H1 (cell line): ENCODE measurements around the gene UBE2E3. TPM values are rescaled to one million over a fixed set of nuclear protein-coding genes. Genes with fewer than 3 reads are reported as not detected.

ENCODE experiments used
- CTCF ChIA-PET: fragments of 300-600 bp; sonication (Branson Sonifier 250); formaldehyde crosslinking; loops from one replicate; lab custom pipeline; 2021; ENCODE audit not compliant: partially characterized antibody; lab: Charles Lee
- POLR2A ChIA-PET: fragments of 300-600 bp; sonication (Branson Sonifier 250); formaldehyde crosslinking; loops from one replicate; lab custom pipeline; 2021; ENCODE audit warnings: inconsistent platforms; ENCODE audit not compliant: partially characterized antibody; lab: Charles Lee
- DNase-seq, 2 experiments: peaks; one replicate each; pipeline versions ENCODE4 v3.0.0 to v3.0.0-alpha.2; 2010 to 2022; ENCODE audit warnings: low spot score in 2 of 2, low read depth in 1 of 2, mixed read lengths in 1 of 2
- FAIRE-seq: peaks from 2 replicates; lab custom pipeline; 2011; peaks lifted over from hg19 to GRCh38; lab: Jason Lieb, UNC
- H2AFZ ChIP-seq: 2 replicates; pipeline ENCODE4 v1.8.1; 2012; ENCODE audit warnings: low read length, inconsistent platforms
- H2AK5ac ChIP-seq: 2 replicates; pipeline ENCODE4 v1.6.1; 2013; ENCODE audit warnings: low read depth, low read length
- H2BK120ac ChIP-seq: replicated peaks from 2 replicates; pipeline ENCODE3; 2013; ENCODE audit warnings: low read depth, low read length, inconsistent platforms
- H2BK12ac ChIP-seq: 2 replicates; pipeline ENCODE4 v1.6.1; 2013; ENCODE audit warnings: low read depth, low read length
- H2BK15ac ChIP-seq: 2 replicates; pipeline ENCODE4 v1.6.1; 2013; ENCODE audit warnings: low read length
- H2BK20ac ChIP-seq: 2 replicates; pipeline ENCODE4 v1.6.1; 2013; ENCODE audit warnings: low read length
- H2BK5ac ChIP-seq: 2 replicates; pipeline ENCODE4 v1.6.1; 2013; ENCODE audit warnings: low read depth, low read length
- H3K14ac ChIP-seq: 2 replicates; pipeline ENCODE4 v1.6.1; 2013; ENCODE audit warnings: inconsistent platforms; ENCODE audit not compliant: insufficient read length
- H3K18ac ChIP-seq: 2 replicates; pipeline ENCODE4 v1.6.1; 2013; ENCODE audit warnings: low read length; ENCODE audit errors: extremely low read depth
- H3K23ac ChIP-seq: 2 replicates; pipeline ENCODE4 v1.6.1; 2013; ENCODE audit warnings: inconsistent platforms; ENCODE audit not compliant: insufficient read length
- H3K23me2 ChIP-seq: 2 replicates; pipeline ENCODE4 v1.6.1; 2013; ENCODE audit warnings: low read depth, low read length
- H3K27ac ChIP-seq: 2 replicates; pipeline ENCODE4 v1.6.1; 2011; ENCODE audit warnings: low read depth, low read length, inconsistent platforms
- H3K27me3 ChIP-seq, 4 experiments: replicated peaks in 1 of 4; 1 replicate in 1 of 4; 2 replicates in 3 of 4; pipeline versions ENCODE4 v1.6.1 to v1.8.1; 2011 to 2013; ENCODE audit warnings: low read length in 3 of 4, mild to moderate bottlenecking in 3 of 4, inconsistent platforms in 2 of 4, mixed read lengths in 2 of 4, moderate library complexity in 1 of 4; ENCODE audit not compliant: control insufficient read depth in 3 of 4, insufficient read depth in 3 of 4; ENCODE audit errors: extremely low read depth in 1 of 4
- H3K36me3 ChIP-seq, 4 experiments: 2 replicates each; pipeline versions ENCODE4 v1.6.1 to v1.8.1; 2011 to 2013; ENCODE audit warnings: mild to moderate bottlenecking in 4 of 4, low read length in 3 of 4, moderate library complexity in 2 of 4, control low read depth in 1 of 4, inconsistent platforms in 1 of 4; ENCODE audit not compliant: insufficient read depth in 4 of 4, control insufficient read depth in 2 of 4
- H3K4ac ChIP-seq: replicated peaks from 2 replicates; pipeline ENCODE3; 2013; ENCODE audit warnings: low read length, low read depth, mixed read lengths, inconsistent platforms; ENCODE audit not compliant: insufficient read length
- H3K4me1 ChIP-seq, 4 experiments: replicated peaks in 1 of 4; 1 replicate in 1 of 4; 2 replicates in 3 of 4; pipeline versions ENCODE4 v1.6.1 to v1.8.1; 2011 to 2013; ENCODE audit warnings: low read length in 3 of 4, inconsistent platforms in 2 of 4, mixed read lengths in 1 of 4; ENCODE audit not compliant: insufficient read depth in 4 of 4, control insufficient read depth in 3 of 4
- H3K4me2 ChIP-seq, 2 experiments: 2 replicates each; pipeline versions ENCODE4 v1.6.1 to v1.8.1; 2011 to 2013; ENCODE audit warnings: low read depth in 2 of 2, low read length in 2 of 2, control low read depth in 1 of 2, inconsistent platforms in 1 of 2, mild to moderate bottlenecking in 1 of 2; ENCODE audit not compliant: insufficient read depth in 1 of 2
- H3K4me3 ChIP-seq, 4 experiments: fragments of 200-600, 300-600 bp in 1 of 4; sonication (generic), shearing (Covaris generic), sonication (Bioruptor Twin) in 1 of 4; 2 replicates each; pipeline versions ENCODE4 v1.5.1 to v1.8.1; 2011 to 2016; ENCODE audit warnings: low read length in 4 of 4, low read depth in 3 of 4, control low read depth in 2 of 4, inconsistent platforms in 2 of 4, mild to moderate bottlenecking in 2 of 4, mixed read lengths in 1 of 4, moderate library complexity in 1 of 4; ENCODE audit not compliant: insufficient read depth in 2 of 4; ENCODE audit errors: extremely low read depth in 1 of 4
- H3K56ac ChIP-seq: replicated peaks from 2 replicates; pipeline ENCODE3; 2013; ENCODE audit warnings: low read depth, mild to moderate bottlenecking, mixed read lengths, low read length, inconsistent platforms; ENCODE audit not compliant: insufficient read length
- H3K79me1 ChIP-seq: 2 replicates; pipeline ENCODE4 v1.6.1; 2013; ENCODE audit warnings: low read depth, low read length, control low read depth
- H3K79me2 ChIP-seq, 2 experiments: 2 replicates each; pipeline versions ENCODE4 v1.6.1 to v1.8.1; 2012 to 2013; ENCODE audit warnings: low read length in 2 of 2, mild to moderate bottlenecking in 2 of 2, inconsistent platforms in 1 of 2; ENCODE audit not compliant: insufficient read depth in 2 of 2, control insufficient read depth in 1 of 2
- H3K9ac ChIP-seq, 4 experiments: replicated peaks in 1 of 4; 1 replicate in 1 of 4; 2 replicates in 3 of 4; pipeline versions ENCODE4 v1.6.1 to v1.8.1; 2011 to 2013; ENCODE audit warnings: low read depth in 3 of 4, low read length in 3 of 4, control low read depth in 2 of 4, mild to moderate bottlenecking in 2 of 4, moderate library complexity in 2 of 4, inconsistent platforms in 1 of 4; ENCODE audit errors: extremely low read depth in 1 of 4
- H3K9me3 ChIP-seq, 2 experiments: 2 replicates each; pipeline versions ENCODE4 v1.6.1 to v1.8.1; 2012 to 2013; ENCODE audit warnings: mild to moderate bottlenecking in 2 of 2, moderate library complexity in 2 of 2, control low read depth in 1 of 2, inconsistent platforms in 1 of 2, low read depth in 1 of 2, low read length in 1 of 2, mixed read lengths in 1 of 2; ENCODE audit not compliant: insufficient read depth in 2 of 2
- H4K20me1 ChIP-seq, 2 experiments: replicated peaks in 1 of 2; 2 replicates each; pipeline versions ENCODE3 to v1.8.1; 2011 to 2013; ENCODE audit warnings: inconsistent platforms in 2 of 2, low read length in 2 of 2, mild to moderate bottlenecking in 1 of 2; ENCODE audit not compliant: insufficient read depth in 2 of 2, control insufficient read depth in 1 of 2
- H4K5ac ChIP-seq: 2 replicates; pipeline ENCODE4 v1.6.1; 2013; ENCODE audit warnings: low read length, low read depth, mixed read lengths, inconsistent platforms; ENCODE audit not compliant: insufficient read length
- H4K8ac ChIP-seq: 2 replicates; pipeline ENCODE4 v1.8.0; 2013; ENCODE audit warnings: mild to moderate bottlenecking, moderate library complexity, low read length, inconsistent platforms; ENCODE audit not compliant: insufficient read depth; ENCODE audit errors: extremely low read depth
- H4K91ac ChIP-seq: replicated peaks from 2 replicates; pipeline ENCODE3; 2013; ENCODE audit warnings: low read length, mixed read lengths, inconsistent platforms; ENCODE audit not compliant: insufficient read length
- CEBPB ChIP-seq: IDR thresholded peaks from 2 replicates; pipeline ENCODE4 v1.6.1; 2012; ENCODE audit warnings: low read depth, low read length
- CREB1 ChIP-seq: IDR thresholded peaks from 2 replicates; pipeline ENCODE4 v1.6.1; 2012; ENCODE audit warnings: inconsistent platforms
- CTBP2 ChIP-seq: IDR thresholded peaks from 2 replicates; pipeline ENCODE4 v1.7.0; 2011; ENCODE audit warnings: borderline replicate concordance, mild to moderate bottlenecking, moderate library complexity, mixed read lengths, low read length; ENCODE audit not compliant: insufficient read depth, insufficient read length
- EZH2 ChIP-seq: fragments of 200-600 bp; sonication (generic); IDR thresholded peaks from 2 replicates; pipeline ENCODE4 v1.7.1; 2012; ENCODE audit warnings: low read depth, mild to moderate bottlenecking, moderate library complexity, low read length, inconsistent platforms; ENCODE audit not compliant: severe bottlenecking
- GTF2F1 ChIP-seq: IDR thresholded peaks from 2 replicates; pipeline ENCODE4 v1.6.1; 2012; ENCODE audit warnings: low read depth, low read length, improper control_type of control experiment, borderline replicate concordance
- KDM1A ChIP-seq: fragments of 200-600, 300-600 bp; sonication (generic); IDR thresholded peaks from 2 replicates; pipeline ENCODE4 v1.7.1; 2016; ENCODE audit warnings: mild to moderate bottlenecking, low read length, borderline replicate concordance
- PHF8 ChIP-seq: fragments of 200-600 bp; sonication (generic); conservative IDR thresholded peaks from 2 replicates; pipeline ENCODE4 v1.7.1; 2012; ENCODE audit warnings: low read depth, mild to moderate bottlenecking, inconsistent platforms, low read length, moderate library complexity
- RFX5 ChIP-seq: IDR thresholded peaks from 2 replicates; pipeline ENCODE4 v1.6.1; 2011; ENCODE audit warnings: low read depth, low read length, improper control_type of control experiment, borderline replicate concordance
- RNF2 ChIP-seq: fragments of 200-900, 300-1000 bp; sonication (generic); IDR thresholded peaks from 2 replicates; pipeline ENCODE4 v1.7.1; 2016; ENCODE audit warnings: borderline replicate concordance, low read depth, mild to moderate bottlenecking, antibody characterized with exemption, low read length; ENCODE audit not compliant: poor library complexity, severe bottlenecking; ENCODE audit errors: missing control alignments
- SIN3A ChIP-seq, 2 experiments: IDR thresholded peaks in 1 of 2; conservative IDR thresholded peaks in 1 of 2; 2 replicates each; pipeline ENCODE4 v1.6.1; 2011 to 2012; ENCODE audit warnings: low read length in 2 of 2, improper control_type of control experiment in 1 of 2, low read depth in 1 of 2, mild to moderate bottlenecking in 1 of 2
- SP1 ChIP-seq: IDR thresholded peaks from 2 replicates; pipeline ENCODE4 v1.6.1; 2011; ENCODE audit warnings: low read depth, low read length
- SUZ12 ChIP-seq: fragments of 200-600 bp; sonication (generic); IDR thresholded peaks from 2 replicates; pipeline ENCODE4 v1.6.1; 2012; ENCODE audit warnings: mild to moderate bottlenecking, inconsistent platforms, low read length, moderate library complexity, mixed read lengths
- TAF1 ChIP-seq: IDR thresholded peaks from 2 replicates; pipeline ENCODE4 v1.6.1; 2011; ENCODE audit warnings: mild to moderate bottlenecking, low read depth, low read length
- TEAD4 ChIP-seq: IDR thresholded peaks from 2 replicates; pipeline ENCODE4 v1.6.1; 2012; ENCODE audit warnings: low read depth, low read length, inconsistent platforms, mixed read lengths
- WGBS, 2 experiments: shearing (Covaris generic) in 1 of 2; methylation state at CpG; one replicate each; pipeline versions ENCODE4 v1.1.6 to v1.1.7; 2013 to 2015; ENCODE audit warnings: low lambda C conversion rate in 2 of 2, mixed read lengths in 2 of 2, inconsistent platforms in 1 of 2, low coverage in 1 of 2, missing lambda C conversion rate in 1 of 2; ENCODE audit not compliant: insufficient replicate concordance in 2 of 2, insufficient coverage in 1 of 2, insufficient read length in 1 of 2; ENCODE audit errors: extremely low coverage in 1 of 2, missing lambda C conversion rate in 1 of 2; 5-methylcytosine and 5-hydroxymethylcytosine counted together
- polyA plus RNA-seq, 7 experiments: library from polyadenylated mRNA; depleted of rRNA in 3 of 7; stranded (reverse) in 5 of 7; unstranded in 2 of 7; fragments of >200 nt in 5 of 7; fragments of 200-250 nt in 2 of 7; gene quantifications; 1 replicate in 5 of 7; 2 replicates in 1 of 7; 4 replicates in 1 of 7; pipeline versions ENCODE4 v1.2.1 to v1.2.3, GENCODE V29; 2011 to 2013; ENCODE audit warnings: missing spikeins in 2 of 7, mixed read lengths in 2 of 7
- total RNA-seq: library from RNA; stranded (reverse); fragmentation: NEBNext Ultra II Directional; extraction: Animal tissue kit (Norgen Biotek cat#: 25700); gene quantifications from 2 replicates; pipeline ENCODE4 v1.2.1, GENCODE V29; 2021

Gene UBE2E3
- total and polyA plus RNA-seq, 2 of the 8 experiments (the other 6 are each of a cell fraction or from before 2014, with no cell fraction given): 106 to 132 TPM

- DNase-seq (no peak), FAIRE-seq (no peak)
- POLR2A ChIA-PET: interaction anchor here (0.7 to 1.9 kb wide), 3 partner anchors 8 to 229 kb away, joined by 3 to 9 read pairs (median 5); partner anchors contain the start of gene UBE2E3
- Histone ChIP-seq H3K36me3 (no peaks in the 10 kb centered on the region), H3K56ac (no peak overlapping the region), H3K14ac (no peak overlapping the region), H2BK15ac (no peak overlapping the region), H4K8ac (no peak overlapping the region), H3K79me2 (no peaks in the 10 kb centered on the region), H3K4ac (no peak overlapping the region), H3K27ac (no peak overlapping the region), H3K4me1 (no peaks in the 10 kb centered on the region), H3K79me1 (no peaks in the 10 kb centered on the region), H3K23ac (no peak overlapping the region), H3K18ac (no peak overlapping the region), H4K91ac (no peak overlapping the region), H2AFZ (no peak overlapping the region), H2BK5ac (no peak overlapping the region), H3K27me3 (no peaks in the 10 kb centered on the region), H3K23me2 (no peaks in the 10 kb centered on the region), H3K4me3 (no peak overlapping the region), H4K20me1 (no peaks in the 10 kb centered on the region), H3K4me2 (no peak overlapping the region), H3K9ac (no peak overlapping the region), H2BK120ac (no peak overlapping the region), H2AK5ac (no peak overlapping the region), H3K9me3 (no peaks in the 10 kb centered on the region), H2BK20ac (no peak overlapping the region), H4K5ac (no peak overlapping the region), H2BK12ac (no peak overlapping the region)
- 86% methylated on average over 1 of the region's 1 CpG; no CpG with 5 or more reads in 1 of the 2 experiments for WGBS, 2 experiments
- CTCF ChIA-PET: interaction anchor here (1.1 to 2.4 kb wide), 2 partner anchors 11 to 90 kb away, joined by 3 to 11 read pairs; partner anchors contain the start of gene UBE2E3
- no peak for TF ChIP-seq SP1
- no peak for TF ChIP-seq GTF2F1
- TF ChIP-seq CREB1: no peak
- TF ChIP-seq RFX5: no peak
- no peak for TF ChIP-seq TEAD4
- TF ChIP-seq RNF2: no peak
- TF ChIP-seq CEBPB: no peak
- TF ChIP-seq PHF8: no peak
- TF ChIP-seq CTBP2: no peak
- TF ChIP-seq SIN3A (conservative IDR thresholded peaks at IDR 0.05 in 1 of 2, IDR thresholded peaks at IDR 0.05 in 1 of 2; ENCODE audit: low read depth in 1 of 2, low read length in 2 of 2): no peak
- no peak for TF ChIP-seq TAF1
- TF ChIP-seq EZH2: no peak
- no peak for TF ChIP-seq KDM1A
- TF ChIP-seq SUZ12: no peak
These were observed 11.3 kb upstream of the UBE2E3 start for GRCh38 chr2:180969124-180969523.
